Measurements from ENCODE around the gene MARK2. TPM values are rescaled to one million over a fixed set of nuclear protein-coding genes. Genes with fewer than 3 reads are reported as not detected.

The MARK2 gene
- total RNA-seq, 1 donor from 2014 or later = 26.2 TPM

GRCh38 chr11:63875506-63876065 lies 36.7 kb downstream of the MARK2 start:
- H3K36me3 Mint-ChIP-seq (ENCODE audit: low read depth) = no peaks in the 10 kb centered on the region
- no peak for TF ChIP-seq CTCF (IDR thresholded peaks at IDR 0.05)
- no peak overlapping the region for H3K27ac Mint-ChIP-seq (ENCODE audit: unreplicated experiment)
- H3K9me3 Mint-ChIP-seq (ENCODE audit: low read depth) = no peaks in the 10 kb centered on the region
- H3K4me3 Mint-ChIP-seq (ENCODE audit: unreplicated experiment) = no peak overlapping the region
- peaks cover 57% of the 10 kb centered on the region for H3K4me1 Mint-ChIP-seq (ENCODE audit: low read depth)
- H3K27me3 Mint-ChIP-seq (ENCODE audit: low read depth) = no peaks in the 10 kb centered on the region
- DNase-seq (ENCODE audit: low spot score) = no peak

- H3K9me3 Mint-ChIP-seq (ENCODE audit: low read depth) = no peaks in the 10 kb centered on the region
- H3K4me1 Mint-ChIP-seq (ENCODE audit: low read depth) = peaks cover 57% of the 10 kb centered on the region
- no peak overlapping the region for H3K27ac Mint-ChIP-seq (ENCODE audit: unreplicated experiment)
- DNase-seq (ENCODE audit: low spot score) = no peak
- H3K36me3 Mint-ChIP-seq (ENCODE audit: low read depth) = no peaks in the 10 kb centered on the region
- TF ChIP-seq CTCF (IDR thresholded peaks at IDR 0.05) = no peak
- no peaks in the 10 kb centered on the region for H3K27me3 Mint-ChIP-seq (ENCODE audit: low read depth)
- no peak overlapping the region for H3K4me3 Mint-ChIP-seq (ENCODE audit: unreplicated experiment)
Measured at GRCh38 chr11:63876616-63877015, 37.7 kb downstream of the MARK2 start.

DNA sequence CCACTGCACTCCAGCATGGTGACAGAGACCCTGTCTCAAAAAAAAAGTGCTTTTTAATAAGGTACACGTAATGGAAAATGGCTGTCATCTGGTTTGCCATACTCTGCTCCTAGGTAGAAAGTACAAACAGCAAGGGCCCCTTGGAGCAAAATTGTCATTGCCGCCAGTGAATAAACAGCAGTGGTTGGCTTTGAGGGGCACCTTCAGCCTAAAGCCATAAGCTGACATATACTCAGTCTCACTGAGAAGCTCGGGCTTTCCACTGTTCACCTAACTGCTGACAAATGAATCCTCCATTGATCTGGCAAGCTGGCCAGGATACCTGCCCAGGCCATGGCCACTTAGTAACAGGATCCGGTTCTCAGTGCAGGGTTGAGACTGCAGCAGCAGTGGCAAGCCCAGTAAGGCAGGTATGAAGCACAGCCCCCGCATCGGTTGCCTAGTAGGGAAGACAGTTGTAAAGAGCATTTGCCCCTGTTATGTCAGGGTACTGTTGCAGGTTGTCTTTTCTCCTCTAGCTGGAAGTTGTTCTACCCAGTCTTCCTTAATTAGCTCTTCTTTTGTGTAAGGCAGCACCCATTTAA lies 38.8 kb downstream of the MARK2 start:
- Mint-ChIP-seq H3K4me3 (ENCODE audit: unreplicated experiment) (no peak overlapping the region), H3K27me3 (ENCODE audit: low read depth) (no peaks in the 10 kb centered on the region), H3K27ac (ENCODE audit: unreplicated experiment) (no peak overlapping the region), H3K36me3 (ENCODE audit: low read depth) (no peaks in the 10 kb centered on the region), H3K4me1 (ENCODE audit: low read depth) (peaks cover 50% of the 10 kb centered on the region), H3K9me3 (ENCODE audit: low read depth) (no peaks in the 10 kb centered on the region)
- no peak for DNase-seq (ENCODE audit: low spot score)
- no peak for TF ChIP-seq CTCF (IDR thresholded peaks at IDR 0.05)

DNA sequence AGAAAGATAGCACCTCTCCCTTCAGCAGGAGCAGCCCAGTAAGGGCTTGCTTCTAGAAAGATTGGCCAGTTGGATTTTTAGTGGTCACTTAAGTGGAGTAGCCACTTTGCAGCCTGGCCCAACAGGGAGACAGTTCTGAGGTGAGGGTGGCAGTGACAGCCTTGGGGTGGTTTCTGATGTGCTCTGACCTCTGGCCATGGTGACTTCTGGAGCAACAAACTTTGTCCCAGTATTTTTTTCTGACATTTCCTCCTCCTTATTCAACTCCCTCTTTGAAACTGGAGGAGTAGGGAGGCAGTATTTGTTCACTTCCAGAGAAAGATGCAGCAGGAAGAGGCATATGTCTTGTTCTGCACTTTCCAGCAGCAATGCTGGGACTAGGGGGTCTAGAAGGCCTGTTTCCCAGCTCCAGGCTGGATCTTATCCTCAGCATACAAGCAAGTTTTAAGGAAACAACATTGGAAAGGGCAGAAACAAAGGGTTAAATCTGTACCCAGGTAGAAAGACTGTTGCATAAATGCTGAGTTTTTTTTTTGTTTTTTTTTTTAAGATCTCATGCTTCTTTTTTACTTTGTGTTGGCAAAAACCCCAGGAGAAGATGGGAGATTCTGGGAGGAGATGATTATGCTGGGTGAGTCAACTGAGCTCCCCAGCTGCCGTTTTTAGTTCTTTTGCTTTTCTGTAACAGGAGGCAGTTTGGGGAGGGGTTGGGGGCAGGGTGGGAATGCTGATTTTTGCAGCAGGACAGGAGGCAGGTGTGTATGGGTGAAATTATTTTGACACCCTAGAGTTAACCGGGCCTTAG lies 40.9 kb downstream of the MARK2 start:
- no peaks in the 10 kb centered on the region for H3K36me3 Mint-ChIP-seq (ENCODE audit: low read depth)
- no peak overlapping the region for H3K4me3 Mint-ChIP-seq (ENCODE audit: unreplicated experiment)
- peaks cover 36% of the 10 kb centered on the region for H3K4me1 Mint-ChIP-seq (ENCODE audit: low read depth)
- peak overlapping the region; percentile 72 for H3K27ac Mint-ChIP-seq (ENCODE audit: unreplicated experiment)
- TF ChIP-seq CTCF (IDR thresholded peaks at IDR 0.05) = no peak
- H3K27me3 Mint-ChIP-seq (ENCODE audit: low read depth) = no peaks in the 10 kb centered on the region
- no peaks in the 10 kb centered on the region for H3K9me3 Mint-ChIP-seq (ENCODE audit: low read depth)
- no peak for DNase-seq (ENCODE audit: low spot score)

DNA sequence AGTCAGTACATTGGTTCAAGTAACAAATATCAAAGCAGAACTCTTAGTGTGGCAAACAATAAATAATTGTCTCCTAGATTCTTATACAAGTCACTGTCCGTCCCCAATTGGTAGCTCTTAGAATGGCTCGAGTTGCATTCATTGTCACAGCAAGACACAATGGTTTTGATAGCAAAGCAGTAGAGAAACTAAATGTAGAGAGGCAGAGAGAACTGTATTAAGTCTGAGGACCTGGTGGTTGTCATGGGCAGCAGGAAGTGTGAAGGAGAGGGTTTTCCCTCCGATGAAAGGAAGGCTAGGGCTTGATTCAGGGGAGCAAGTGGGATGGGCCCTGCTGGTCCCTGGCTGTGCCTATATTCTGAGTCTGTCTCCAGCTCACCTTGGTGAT lies 41.5 kb downstream of the MARK2 start:
- Mint-ChIP-seq H3K4me3 (ENCODE audit: unreplicated experiment) (no peak overlapping the region), H3K9me3 (ENCODE audit: low read depth) (no peaks in the 10 kb centered on the region), H3K4me1 (ENCODE audit: low read depth) (peaks cover 36% of the 10 kb centered on the region), H3K27ac (ENCODE audit: unreplicated experiment) (peak overlapping the region; percentile 72), H3K36me3 (ENCODE audit: low read depth) (no peaks in the 10 kb centered on the region), H3K27me3 (ENCODE audit: low read depth) (no peaks in the 10 kb centered on the region)
- no peak for DNase-seq (ENCODE audit: low spot score)
- TF ChIP-seq CTCF (IDR thresholded peaks at IDR 0.05) = no peak

All from chondrocyte (in vitro differentiated cells).